ENCODE results near the gene KMO.

The KMO gene

GRCh38 chr1:241631674-241632073, 99.5 kb downstream of the KMO start:
- Histone ChIP-seq H3K9ac (ENCODE audit: low read length) (no peak overlapping the region), H3K79me2 (ENCODE audit: insufficient read depth, low read length) (no peaks in the 10 kb centered on the region), H2AFZ (ENCODE audit: low read depth, low read length, severe bottlenecking) (no peak overlapping the region), H3K36me3 (ENCODE audit: low read length) (no peaks in the 10 kb centered on the region), H3K9me2 (replicated peaks; ENCODE audit: insufficient read depth, low read length) (no peaks in the 10 kb centered on the region), H3K4me2 (ENCODE audit: low read depth, low read length, poor library complexity, severe bottlenecking) (no peak overlapping the region), H3K27me3 (ENCODE audit: low read length) (no peaks in the 10 kb centered on the region), H3F3A (ENCODE audit: insufficient read depth) (peaks cover 6% of the 10 kb centered on the region; the same call in 1 of the 2 replicates), H3K9me3 (ENCODE audit: insufficient read depth, low read length) (no peaks in the 10 kb centered on the region), H3K27ac (ENCODE audit: low read depth, low read length) (no peak overlapping the region), H4K20me1 (ENCODE audit: low read depth, low read length) (no peaks in the 10 kb centered on the region), H3K4me3 (ENCODE audit: insufficient read depth, low read length, poor library complexity, severe bottlenecking) (no peak overlapping the region)
- no peak for TF ChIP-seq EZH2phosphoT487 (conservative IDR thresholded peaks at IDR 0.05; ENCODE audit: low read length)

GRCh38 chr1:241632987-241633386, 100.8 kb downstream of the KMO start:
- Histone ChIP-seq H4K20me1 (ENCODE audit: low read depth, low read length) (no peaks in the 10 kb centered on the region), H3K4me3 (ENCODE audit: insufficient read depth, low read length, poor library complexity, severe bottlenecking) (no peak overlapping the region), H3K9me3 (ENCODE audit: insufficient read depth, low read length) (no peaks in the 10 kb centered on the region), H3K9ac (ENCODE audit: low read length) (no peak overlapping the region), H3K4me2 (ENCODE audit: low read depth, low read length, poor library complexity, severe bottlenecking) (no peak overlapping the region), H3K9me2 (replicated peaks; ENCODE audit: insufficient read depth, low read length) (no peaks in the 10 kb centered on the region), H3K36me3 (ENCODE audit: low read length) (no peaks in the 10 kb centered on the region), H2AFZ (ENCODE audit: low read depth, low read length, severe bottlenecking) (no peak overlapping the region), H3K27me3 (ENCODE audit: low read length) (no peaks in the 10 kb centered on the region), H3K27ac (ENCODE audit: low read depth, low read length) (no peak overlapping the region), H3F3A (ENCODE audit: insufficient read depth) (peaks cover 1% of the 10 kb centered on the region; the same call in 1 of the 2 replicates), H3K79me2 (ENCODE audit: insufficient read depth, low read length) (no peaks in the 10 kb centered on the region)
- TF ChIP-seq EZH2phosphoT487 (conservative IDR thresholded peaks at IDR 0.05; ENCODE audit: low read length) (no peak), CTCF (IDR thresholded peaks at IDR 0.05; ENCODE audit: insufficient read depth, low read length, poor library complexity, severe bottlenecking) (no peak)

GRCh38 chr1:241635556-241636152, 103.5 kb downstream of the KMO start:
- Histone ChIP-seq H3K27ac (ENCODE audit: low read depth, low read length) (no peak overlapping the region), H3K79me2 (ENCODE audit: insufficient read depth, low read length) (no peaks in the 10 kb centered on the region), H2AFZ (ENCODE audit: low read depth, low read length, severe bottlenecking) (no peak overlapping the region), H4K20me1 (ENCODE audit: low read depth, low read length) (no peaks in the 10 kb centered on the region), H3F3A (ENCODE audit: insufficient read depth) (peaks cover 2% of the 10 kb centered on the region; the same call in 1 of the 2 replicates), H3K36me3 (ENCODE audit: low read length) (no peaks in the 10 kb centered on the region), H3K4me3 (ENCODE audit: insufficient read depth, low read length, poor library complexity, severe bottlenecking) (no peak overlapping the region), H3K9me3 (ENCODE audit: insufficient read depth, low read length) (no peaks in the 10 kb centered on the region), H3K27me3 (ENCODE audit: low read length) (no peaks in the 10 kb centered on the region), H3K4me2 (ENCODE audit: low read depth, low read length, poor library complexity, severe bottlenecking) (peak overlapping the region; percentile 24), H3K9me2 (replicated peaks; ENCODE audit: insufficient read depth, low read length) (no peaks in the 10 kb centered on the region), H3K9ac (ENCODE audit: low read length) (no peak overlapping the region)
- TF ChIP-seq EZH2phosphoT487 (conservative IDR thresholded peaks at IDR 0.05; ENCODE audit: low read length), result no peak
- TF ChIP-seq CTCF (IDR thresholded peaks at IDR 0.05; ENCODE audit: insufficient read depth, low read length, poor library complexity, severe bottlenecking), result no peak

GRCh38 chr1:241636291-241636690, 104.1 kb downstream of the KMO start:
- Histone ChIP-seq H4K20me1 (ENCODE audit: low read depth, low read length) (no peaks in the 10 kb centered on the region), H3K36me3 (ENCODE audit: low read length) (no peaks in the 10 kb centered on the region), H3K27me3 (ENCODE audit: low read length) (no peaks in the 10 kb centered on the region), H3K4me3 (ENCODE audit: insufficient read depth, low read length, poor library complexity, severe bottlenecking) (no peak overlapping the region), H3K9ac (ENCODE audit: low read length) (no peak overlapping the region), H3K4me2 (ENCODE audit: low read depth, low read length, poor library complexity, severe bottlenecking) (peak overlapping the region; percentile 24), H3K9me2 (replicated peaks; ENCODE audit: insufficient read depth, low read length) (no peaks in the 10 kb centered on the region), H3K79me2 (ENCODE audit: insufficient read depth, low read length) (no peaks in the 10 kb centered on the region), H3K9me3 (ENCODE audit: insufficient read depth, low read length) (no peaks in the 10 kb centered on the region), H2AFZ (ENCODE audit: low read depth, low read length, severe bottlenecking) (no peak overlapping the region), H3F3A (ENCODE audit: insufficient read depth) (peaks cover 6% of the 10 kb centered on the region; the same call in 1 of the 2 replicates), H3K27ac (ENCODE audit: low read depth, low read length) (no peak overlapping the region)
- no peak for TF ChIP-seq EZH2phosphoT487 (conservative IDR thresholded peaks at IDR 0.05; ENCODE audit: low read length)
- no peak for TF ChIP-seq CTCF (IDR thresholded peaks at IDR 0.05; ENCODE audit: insufficient read depth, low read length, poor library complexity, severe bottlenecking)

All from SU-DHL-6 (cell line).